ENCODE data around the gene COTL1.

- no peak for TF ChIP-seq POLR2AphosphoS5 (IDR thresholded peaks at IDR 0.05)
- no peak for TF ChIP-seq CTCF (IDR thresholded peaks at IDR 0.05)
- no peak for TF ChIP-seq EP300 (IDR thresholded peaks at IDR 0.05)
Measured at GRCh38 chr16:84545114-84545737, 72.7 kb downstream of the COTL1 start.
